ENCODE data around the gene TMC6.

- TF ChIP-seq ZNF12 (CRISPR knock-in tag; IDR thresholded peaks at IDR 0.05) (no peak), PRPF4 (IDR thresholded peaks at IDR 0.05; ENCODE audit: low read depth, low read length, poor library complexity, severe bottlenecking) (no peak), RAD51 (IDR thresholded peaks at IDR 0.05; ENCODE audit: borderline replicate concordance) (no peak), HNRNPL (IDR thresholded peaks at IDR 0.05; ENCODE audit: low read depth, low read length) (no peak), ZBTB2 (CRISPR knock-in tag; IDR thresholded peaks at IDR 0.05; ENCODE audit: low read depth) (no peak), RAD21 (CRISPR knock-in tag; IDR thresholded peaks at IDR 0.05) (no peak), MLXIP (CRISPR knock-in tag; IDR thresholded peaks at IDR 0.05; ENCODE audit: borderline replicate concordance) (no peak), E2F5 (CRISPR knock-in tag; conservative IDR thresholded peaks at IDR 0.05) (no peak), MYNN (CRISPR knock-in tag; IDR thresholded peaks at IDR 0.05; ENCODE audit: low read depth) (no peak), ZHX1 (CRISPR knock-in tag; IDR thresholded peaks at IDR 0.05; ENCODE audit: low read depth) (no peak), THAP11 (CRISPR knock-in tag; IDR thresholded peaks at IDR 0.05) (no peak)
Observed at GRCh38 chr17:78144147-78144719, 15.7 kb upstream of the TMC6 start.

All from HepG2 (cell line).